ENCODE measurements around the gene ADORA2B.

GRCh38 chr17:15971098-15971678, 26.3 kb downstream of the ADORA2B start:
- no peak for TF ChIP-seq POLR2A (IDR thresholded peaks at IDR 0.05)
- TF ChIP-seq CTCF (IDR thresholded peaks at IDR 0.05): no peak

Measured in right lobe of liver (tissue), 4 donors.